ENCODE measurements around the gene PIAS1.
A peak's percentile ranks its signal among the peaks of the same experiment; 100 is the strongest.
"Not testable (repeated sequence)": the region's sequence is repeated elsewhere in the genome, so short reads cannot be mapped to it uniquely, and the experiment has no call there.

The PIAS1 gene

DNA sequence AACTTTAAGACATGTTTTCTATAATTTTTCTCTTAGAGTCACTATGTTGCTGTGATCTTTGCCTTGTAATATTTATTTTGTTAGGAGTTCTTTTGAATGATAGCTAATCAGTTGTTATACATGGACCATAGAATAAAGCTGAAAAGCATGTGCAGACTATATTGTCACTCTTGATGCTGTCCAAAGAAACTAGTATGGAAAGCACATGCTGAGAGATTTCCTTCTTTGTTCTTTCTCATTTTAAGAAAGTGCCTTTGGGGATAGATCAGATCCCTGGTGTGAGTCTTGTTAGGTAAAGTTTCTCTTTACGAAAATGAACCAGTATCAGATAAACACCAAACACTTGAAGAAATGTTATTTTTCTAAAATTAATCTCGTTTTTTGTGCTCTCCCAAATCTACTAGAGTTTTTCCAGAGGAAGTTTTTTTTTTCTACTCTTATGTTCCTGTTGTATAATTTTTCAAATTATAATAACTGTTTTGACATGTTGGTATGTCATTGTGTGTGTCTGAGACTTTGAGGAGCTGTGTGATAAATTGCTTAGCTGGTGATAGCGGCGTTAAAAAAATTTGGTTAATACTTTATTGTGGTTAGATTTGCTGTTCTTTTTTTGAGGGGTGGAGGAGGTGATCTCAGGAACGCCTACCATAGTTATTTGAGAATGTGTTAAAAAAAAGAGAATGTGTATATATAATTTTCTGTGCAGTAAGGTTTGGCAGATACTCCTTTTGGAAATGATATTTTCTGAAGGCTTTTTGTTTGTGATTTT, 2.2 kb downstream of the PIAS1 start:
- TF ChIP-seq, protein P1, sequence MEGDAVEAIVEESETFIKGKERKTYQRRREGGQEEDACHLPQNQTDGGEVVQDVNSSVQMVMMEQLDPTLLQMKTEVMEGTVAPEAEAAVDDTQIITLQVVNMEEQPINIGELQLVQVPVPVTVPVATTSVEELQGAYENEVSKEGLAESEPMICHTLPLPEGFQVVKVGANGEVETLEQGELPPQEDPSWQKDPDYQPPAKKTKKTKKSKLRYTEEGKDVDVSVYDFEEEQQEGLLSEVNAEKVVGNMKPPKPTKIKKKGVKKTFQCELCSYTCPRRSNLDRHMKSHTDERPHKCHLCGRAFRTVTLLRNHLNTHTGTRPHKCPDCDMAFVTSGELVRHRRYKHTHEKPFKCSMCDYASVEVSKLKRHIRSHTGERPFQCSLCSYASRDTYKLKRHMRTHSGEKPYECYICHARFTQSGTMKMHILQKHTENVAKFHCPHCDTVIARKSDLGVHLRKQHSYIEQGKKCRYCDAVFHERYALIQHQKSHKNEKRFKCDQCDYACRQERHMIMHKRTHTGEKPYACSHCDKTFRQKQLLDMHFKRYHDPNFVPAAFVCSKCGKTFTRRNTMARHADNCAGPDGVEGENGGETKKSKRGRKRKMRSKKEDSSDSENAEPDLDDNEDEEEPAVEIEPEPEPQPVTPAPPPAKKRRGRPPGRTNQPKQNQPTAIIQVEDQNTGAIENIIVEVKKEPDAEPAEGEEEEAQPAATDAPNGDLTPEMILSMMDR (IDR thresholded peaks at IDR 0.05; ENCODE audit: low read depth, low read length, missing control alignments), result no peak
- no peak for DNase-seq (ENCODE audit: extremely low read depth, low read depth)
- peak overlapping the region; percentile 86 for H3K4me3 ChIP-seq (replicated peaks; ENCODE audit: low read depth, low read length)

DNA sequence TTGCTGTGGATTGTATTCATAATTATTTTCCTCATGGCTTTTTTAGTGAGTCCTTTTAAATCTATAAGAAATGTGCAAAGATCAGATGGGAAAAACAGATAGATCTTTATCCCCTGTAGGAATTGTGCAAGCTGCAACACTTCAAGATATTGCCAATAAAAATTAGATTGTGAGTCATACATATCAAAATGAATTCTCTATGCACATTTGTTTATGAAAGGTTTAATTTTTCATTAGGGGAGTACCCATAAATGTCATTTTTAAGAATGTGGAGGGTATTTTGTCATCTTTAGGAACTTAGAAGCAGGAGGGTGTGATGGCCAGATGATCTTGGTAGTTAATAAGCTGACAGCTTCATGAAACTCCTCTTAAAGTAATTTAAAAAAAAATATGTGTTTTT, 2.9 kb downstream of the PIAS1 start:
- no peak overlapping the region for H3K4me3 ChIP-seq (replicated peaks; ENCODE audit: low read depth, low read length)
- TF ChIP-seq, protein P1 (IDR thresholded peaks at IDR 0.05; ENCODE audit: low read depth, low read length, missing control alignments), result no peak
- DNase-seq (ENCODE audit: extremely low read depth, low read depth), result no peak

DNA sequence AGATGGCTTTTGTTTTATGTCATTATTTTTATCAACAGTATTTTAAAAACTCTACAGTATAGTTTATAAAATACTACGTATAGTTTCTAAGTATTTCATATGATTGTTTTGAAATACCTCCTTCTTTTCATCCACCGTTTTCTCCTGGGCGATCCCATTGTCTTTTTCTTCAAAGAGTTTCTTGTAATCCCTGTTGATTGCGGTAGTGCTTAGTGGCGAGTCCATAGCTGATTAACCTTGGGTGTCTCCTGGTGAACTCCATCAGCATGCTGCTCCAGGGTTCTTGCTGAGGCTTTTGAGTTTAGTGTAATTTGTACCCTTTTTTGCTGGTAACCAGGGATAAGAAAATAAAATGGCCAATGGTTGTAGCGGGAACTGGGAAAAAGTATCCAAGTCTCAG, 3.6 kb downstream of the PIAS1 start:
- no peak overlapping the region for H3K4me3 ChIP-seq (replicated peaks; ENCODE audit: low read depth, low read length)
- DNase-seq (ENCODE audit: extremely low read depth, low read depth), result no peak
- TF ChIP-seq, protein P1 (IDR thresholded peaks at IDR 0.05; ENCODE audit: low read depth, low read length, missing control alignments), result no peak

DNA sequence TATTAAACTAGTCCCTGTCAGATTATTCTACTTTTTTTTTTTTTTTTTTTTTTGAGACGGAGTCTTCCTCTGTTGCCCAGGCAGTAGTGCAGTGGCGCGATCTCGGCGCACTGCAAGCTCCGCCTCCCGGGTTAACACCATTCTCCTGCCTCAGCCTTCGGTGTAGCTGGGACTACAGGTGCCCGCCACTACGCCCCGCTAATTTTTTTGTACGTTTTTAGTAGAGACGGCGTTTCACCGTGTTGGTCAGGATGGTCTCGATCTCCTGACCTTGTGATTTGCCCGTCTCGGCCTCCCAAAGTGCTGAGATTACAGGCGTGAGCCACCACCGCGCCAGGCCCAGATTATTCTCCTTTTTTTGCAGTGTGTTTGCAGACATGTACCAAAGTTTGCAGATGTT, 4.9 kb downstream of the PIAS1 start:
- not testable (repeated sequence) for H3K4me3 ChIP-seq (replicated peaks; ENCODE audit: low read depth, low read length); DNase-seq (ENCODE audit: extremely low read depth, low read depth)

DNA sequence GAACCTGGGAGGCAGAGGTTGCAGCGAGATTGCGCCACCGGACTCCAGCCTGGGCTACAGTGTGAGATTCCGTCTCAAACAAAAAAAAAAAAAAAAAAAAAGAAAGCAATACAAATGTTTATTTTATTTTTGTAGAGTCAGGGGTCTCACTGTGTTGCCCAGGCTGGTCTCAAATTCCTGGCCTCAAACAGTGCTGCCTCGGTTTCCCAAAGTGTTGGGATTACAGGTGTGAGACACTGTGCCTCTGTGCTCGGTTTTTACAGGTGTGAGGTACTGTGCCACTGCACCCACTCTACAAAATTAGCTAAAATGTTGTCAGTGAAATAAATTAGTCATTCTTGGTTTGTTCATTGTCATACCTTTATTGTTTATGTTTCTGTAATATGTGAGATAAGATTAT, 5.5 kb downstream of the PIAS1 start:
- no peak overlapping the region for H3K4me3 ChIP-seq (replicated peaks; ENCODE audit: low read depth, low read length)
- TF ChIP-seq, protein P1 (IDR thresholded peaks at IDR 0.05; ENCODE audit: low read depth, low read length, missing control alignments), result no peak
- no peak for DNase-seq (ENCODE audit: extremely low read depth, low read depth)

DNA sequence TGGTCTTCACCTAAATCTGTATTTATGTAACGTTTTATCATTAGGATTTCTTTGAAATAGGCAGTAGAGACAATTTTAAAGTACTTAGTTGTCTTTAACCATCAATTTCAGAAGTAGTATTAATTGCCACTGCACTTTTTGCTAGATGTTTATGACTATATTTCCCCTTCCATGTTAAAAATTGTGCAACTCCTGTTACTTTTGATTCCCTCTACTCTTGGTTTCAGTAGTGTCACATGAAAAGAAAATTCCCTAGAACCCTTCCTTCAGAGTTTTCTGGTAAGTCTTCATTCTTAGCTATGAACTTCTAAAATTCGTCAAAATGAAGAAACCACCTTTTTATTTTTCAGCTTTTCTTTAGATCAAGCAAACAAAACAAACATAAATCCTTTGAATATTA, 7.1 kb downstream of the PIAS1 start:
- no peak overlapping the region for H3K4me3 ChIP-seq (replicated peaks; ENCODE audit: low read depth, low read length)
- TF ChIP-seq, protein P1 (IDR thresholded peaks at IDR 0.05; ENCODE audit: low read depth, low read length, missing control alignments), result no peak
- no peak for DNase-seq (ENCODE audit: extremely low read depth, low read depth)

DNA sequence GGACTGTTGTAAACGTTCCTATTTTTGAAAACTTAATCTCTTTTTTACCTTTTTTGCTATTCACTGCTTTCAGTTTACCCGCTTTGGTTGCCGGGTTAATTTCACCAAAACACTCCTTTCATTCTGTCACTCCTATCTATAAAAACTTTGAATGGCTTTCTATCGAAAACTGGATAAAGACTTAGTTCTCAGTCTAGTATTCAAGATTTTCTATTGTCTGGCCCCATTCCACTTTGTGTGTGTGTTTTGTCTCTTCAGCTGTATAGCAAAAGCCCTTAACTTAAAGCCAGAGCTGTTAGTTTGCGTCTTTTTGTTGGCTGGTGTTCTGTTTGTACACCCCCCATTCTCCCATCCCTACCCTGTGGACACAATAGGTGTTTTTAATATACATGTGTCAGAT, 7.5 kb downstream of the PIAS1 start:
- TF ChIP-seq, protein P1 (IDR thresholded peaks at IDR 0.05; ENCODE audit: low read depth, low read length, missing control alignments), result no peak
- H3K4me3 ChIP-seq (replicated peaks; ENCODE audit: low read depth, low read length), result no peak overlapping the region
- DNase-seq (ENCODE audit: extremely low read depth, low read depth), result no peak

All from HFF-Myc (cell line).